GM13977 (cell line): ENCODE data around the gene NPPC.

Source experiments
- DNase-seq: peaks from one replicate; pipeline ENCODE4 v3.0.0; 2012; ENCODE audit warnings: low spot score
- CTCF ChIP-seq: IDR thresholded peaks from 2 replicates; pipeline ENCODE4 v1.5.1; 2012; ENCODE audit warnings: mild to moderate bottlenecking, control low read depth; ENCODE audit not compliant: insufficient read depth; ENCODE audit errors: extremely low read depth, missing control alignments
- in situ Hi-C: fragments of 300-500 bp; cut with MboI; formaldehyde crosslinking; loops from one replicate; pipeline ENCODE4 v1.12.0; 2022; ENCODE audit warnings: low sequenced_read_pairs, low pct_unique_long_range_greater_than_20kb, mixed read lengths, inconsistent platforms; ENCODE audit not compliant: unreplicated experiment

NPPC gene

GRCh38 chr2:231937057-231937456, 10.9 kb upstream of the NPPC start:
- TF ChIP-seq CTCF: no peak
- in situ Hi-C loops: loop anchor here (10.0 kb wide), 1 partner anchor 198 kb away; no protein-coding TSS in a partner anchor
- DNase-seq: no peak

- in situ Hi-C loops: loop anchor here (10.0 kb wide), 1 partner anchor 198 kb away; no protein-coding TSS in a partner anchor
- TF ChIP-seq CTCF: no peak
- no peak for DNase-seq
These were observed 10.3 kb upstream of the NPPC start for GRCh38 chr2:231936491-231936890.

GRCh38 chr2:231935815-231936214, 9.6 kb upstream of the NPPC start:
- TF ChIP-seq CTCF: no peak
- DNase-seq: no peak

GRCh38 chr2:231935207-231935524, 9.0 kb upstream of the NPPC start:
- in situ Hi-C loops: loop anchor here (10.0 kb wide), 1 partner anchor 200 kb away; no protein-coding TSS in a partner anchor
- DNase-seq: no peak
- no peak for TF ChIP-seq CTCF

More at GRCh38 chr2:231935815-231936214, 9.6 kb upstream of the NPPC start:
- in situ Hi-C loops: loop anchor here (10.0 kb wide), 1 partner anchor 199 kb away; no protein-coding TSS in a partner anchor

GRCh38 chr2:231934441-231935206, 8.4 kb upstream of the NPPC start:
- TF ChIP-seq CTCF: no peak
- in situ Hi-C loops: loop anchor here (10.0 kb wide), 1 partner anchor 200 kb away; no protein-coding TSS in a partner anchor
- no peak for DNase-seq

- in situ Hi-C loops: loop anchor here (10.0 kb wide), 1 partner anchor 201 kb away; no protein-coding TSS in a partner anchor
- no peak for TF ChIP-seq CTCF
- no peak for DNase-seq
These were observed 7.8 kb upstream of the NPPC start for GRCh38 chr2:231933916-231934401.
